ENCODE results near the gene B3GLCT.
"Not testable (repeated sequence)": the region's sequence is repeated elsewhere in the genome, so short reads cannot be mapped to it uniquely, and the experiment has no call there.

Gene B3GLCT

GRCh38 chr13:31184451-31184850 lies 15.3 kb upstream of the B3GLCT start:
- DNase-seq (ENCODE audit: low read depth) = no peak

DNA sequence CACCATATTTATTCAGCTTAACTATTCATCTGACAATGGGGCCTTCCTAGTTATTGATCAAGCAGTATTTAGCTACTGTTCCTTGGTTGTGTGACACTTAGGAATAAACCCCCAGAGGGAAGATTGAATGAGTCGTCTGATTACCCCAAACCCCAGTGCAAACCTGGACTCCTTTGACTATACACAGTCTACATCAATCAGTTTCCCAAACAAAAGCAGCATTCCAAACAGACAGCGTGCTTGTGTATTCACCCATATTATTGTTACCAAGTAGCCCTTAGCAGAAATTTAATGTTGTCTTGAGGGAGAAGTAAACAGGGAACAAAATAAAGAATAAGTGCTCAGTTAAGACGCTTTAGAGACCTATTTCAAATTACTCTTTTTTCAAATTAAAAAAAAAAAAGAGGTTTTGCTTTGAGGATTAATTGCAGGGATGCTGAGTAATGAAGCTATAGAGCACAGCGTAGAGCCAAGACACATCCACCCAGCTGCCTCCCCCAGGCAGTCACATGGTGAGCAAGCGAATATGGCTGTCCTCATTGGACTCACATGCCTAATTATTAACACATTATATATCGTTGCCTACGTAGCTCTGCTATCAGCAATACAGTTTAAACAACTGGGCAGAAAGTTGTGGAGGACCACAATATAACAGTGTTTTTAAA lies 14.7 kb upstream of the B3GLCT start:
- no peak for DNase-seq (ENCODE audit: low read depth)

GRCh38 chr13:31191748-31192147 lies 8.0 kb upstream of the B3GLCT start:
- no peak for DNase-seq (ENCODE audit: low read depth)

DNA sequence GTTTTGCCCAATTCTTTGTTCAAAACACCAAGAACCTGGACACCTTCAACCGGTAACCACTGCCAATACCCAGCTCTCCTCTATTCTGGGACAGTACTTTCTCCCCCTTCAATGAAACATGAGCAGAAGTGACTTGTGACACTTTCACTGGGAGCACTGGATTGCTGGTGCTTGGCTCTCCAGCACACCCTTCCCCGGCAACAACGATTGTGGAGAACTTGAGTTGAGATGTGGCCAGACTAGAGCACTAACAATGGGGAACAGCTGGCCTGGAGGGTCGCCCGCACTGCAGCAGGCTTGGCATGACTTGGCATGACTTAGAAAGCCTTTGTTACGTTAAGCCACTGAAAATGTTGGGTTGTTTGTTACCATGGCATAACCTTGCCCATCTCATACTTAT lies 7.5 kb upstream of the B3GLCT start:
- no peak for DNase-seq (ENCODE audit: low read depth)

DNA sequence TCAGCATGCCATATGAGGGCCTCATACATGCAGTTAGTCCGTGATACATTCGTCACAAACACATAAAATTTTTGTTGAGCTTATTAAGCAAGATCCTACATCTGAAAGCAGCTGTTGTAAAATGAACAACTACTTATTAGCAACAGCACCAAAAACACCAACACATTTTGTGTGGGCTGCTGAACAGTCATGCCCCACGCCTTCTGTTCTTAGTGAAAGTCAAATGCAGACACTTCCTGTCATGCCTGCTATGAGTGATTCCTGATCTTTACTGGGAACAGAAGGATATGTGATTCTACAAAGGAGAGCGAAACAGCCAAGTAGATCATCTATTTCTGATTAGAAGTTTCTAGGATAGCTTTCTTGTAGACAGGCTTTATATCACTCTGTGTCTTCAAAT lies 4.2 kb upstream of the B3GLCT start:
- no peak for DNase-seq (ENCODE audit: low read depth)

- no peak for DNase-seq (ENCODE audit: low read depth)
Measured at GRCh38 chr13:31196992-31197391, 2.8 kb upstream of the B3GLCT start.

- no peak for DNase-seq (ENCODE audit: low read depth)
Measured at GRCh38 chr13:31198519-31198918, 1.3 kb upstream of the B3GLCT start.

DNA sequence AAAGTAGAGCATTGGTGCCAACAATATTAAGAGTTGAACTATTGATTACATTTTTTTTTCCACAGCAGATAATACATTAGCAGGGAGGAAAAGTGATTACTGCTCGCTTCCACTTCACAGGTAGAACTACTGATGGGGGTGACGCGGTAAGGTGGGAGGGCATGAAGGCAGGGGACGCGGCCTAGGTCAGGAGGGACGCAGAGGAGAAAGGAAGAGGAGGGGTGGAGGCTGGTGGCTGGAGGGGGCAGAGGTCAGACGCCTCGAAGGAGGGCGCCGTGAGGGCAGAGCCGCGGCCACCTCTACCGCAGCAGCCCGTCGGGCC lies 287 bp upstream of the B3GLCT start:
- no peak for DNase-seq (ENCODE audit: low read depth)

DNA sequence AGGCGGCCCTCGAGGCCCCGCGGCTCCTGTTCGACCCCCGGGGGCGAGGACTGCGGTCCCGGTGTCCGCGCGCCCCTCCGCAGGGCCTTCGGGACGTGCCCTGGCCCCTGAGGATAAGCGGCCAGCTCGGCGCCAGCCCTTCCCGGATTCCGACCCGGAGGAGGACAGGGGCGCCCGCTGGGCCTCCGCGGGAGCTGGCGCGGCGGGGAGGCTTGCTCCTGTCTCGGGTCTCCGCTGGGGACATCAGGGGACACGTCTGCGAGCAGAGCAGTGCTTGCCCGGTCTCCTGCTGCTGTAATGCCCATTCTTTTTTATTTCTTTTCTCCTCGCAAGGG lies 829 bp downstream of the B3GLCT start:
- DNase-seq (ENCODE audit: low read depth) = no peak

DNA sequence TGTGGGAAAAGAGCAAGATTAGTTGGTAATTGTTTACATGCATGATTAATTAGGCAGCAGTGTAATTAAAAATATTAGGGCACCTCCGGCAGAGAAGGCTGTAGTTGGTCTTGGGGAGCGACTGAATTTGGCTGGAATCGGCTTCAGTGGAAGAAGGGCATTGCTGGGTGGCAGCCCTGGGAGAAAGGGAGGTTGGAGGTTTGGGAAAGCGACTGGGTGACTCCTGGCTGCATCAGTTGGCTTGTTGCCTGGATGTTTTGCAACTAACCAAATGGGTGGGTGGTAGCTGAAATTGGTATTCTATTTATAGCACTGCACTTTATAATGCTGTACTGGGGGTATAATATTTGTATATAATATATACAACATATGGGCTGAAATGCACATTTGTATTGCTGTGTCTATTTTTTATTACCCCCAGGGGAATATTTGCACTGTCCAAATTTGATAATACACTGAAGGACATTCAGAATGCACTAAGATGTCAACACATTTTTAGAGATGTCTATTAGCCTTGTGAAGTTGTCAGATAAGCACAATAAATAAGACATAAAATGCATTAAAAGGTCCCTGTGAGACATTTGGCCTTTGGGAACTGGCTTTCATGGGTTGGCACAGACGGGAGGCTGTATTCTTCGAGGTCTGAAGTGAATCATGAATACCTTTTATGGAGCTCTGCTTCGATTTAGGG lies 1.7 kb downstream of the B3GLCT start:
- DNase-seq (ENCODE audit: low read depth) = peak; percentile 20

DNA sequence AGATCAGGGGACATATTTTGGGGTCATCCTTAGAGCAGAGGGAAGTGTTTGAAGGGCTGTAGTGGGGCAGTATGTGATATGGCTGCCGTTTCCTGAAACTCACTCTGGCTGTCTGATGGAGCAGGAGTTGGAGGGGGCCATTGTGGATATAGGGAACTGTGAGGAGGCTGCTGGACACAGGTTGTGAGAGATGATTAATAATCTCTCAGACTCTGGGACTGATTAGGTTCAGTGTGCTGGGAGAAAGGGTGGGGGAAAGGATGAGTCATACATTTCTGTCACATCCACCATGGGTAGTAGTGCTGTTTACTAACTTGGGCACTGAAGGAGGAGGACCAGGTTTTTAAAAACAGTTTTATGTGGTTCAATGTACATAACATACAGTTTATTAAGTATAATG lies 4.8 kb downstream of the B3GLCT start:
- DNase-seq (ENCODE audit: low read depth) = peak; percentile 27

- DNase-seq (ENCODE audit: low read depth) = peak; percentile 23
Measured at GRCh38 chr13:31207661-31208552, 8.1 kb downstream of the B3GLCT start.

DNA sequence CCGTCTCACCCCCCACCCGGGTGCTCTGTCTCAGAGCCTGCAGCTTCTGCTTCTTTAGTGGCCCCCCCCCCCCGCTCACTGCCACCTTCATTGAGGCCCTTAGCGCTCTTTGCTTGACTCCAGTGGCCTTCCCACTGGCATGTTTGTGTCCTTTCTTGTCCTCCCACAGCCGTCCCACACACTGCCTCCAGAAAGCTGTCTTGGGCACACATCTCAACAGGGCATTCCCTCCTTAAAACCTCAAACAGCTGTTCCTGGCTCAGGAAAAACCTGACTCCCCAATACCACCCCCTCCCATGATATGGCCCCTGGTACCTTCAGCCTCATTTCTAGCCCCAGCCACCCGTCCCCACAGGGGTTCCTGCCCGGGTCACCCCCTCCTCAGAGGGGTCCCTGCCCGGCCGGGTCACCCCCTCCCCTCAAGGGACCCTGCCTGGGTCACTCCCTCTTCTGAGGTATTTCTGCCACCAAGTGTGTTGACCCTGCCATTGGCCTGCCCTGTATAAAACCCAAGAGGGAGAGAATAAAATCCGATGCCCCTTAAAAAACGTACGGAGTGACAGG lies 8.9 kb downstream of the B3GLCT start:
- DNase-seq (ENCODE audit: low read depth) = no peak

- peak; percentile 37 for DNase-seq (ENCODE audit: low read depth)
Measured at GRCh38 chr13:31209172-31209840, 9.5 kb downstream of the B3GLCT start.

- DNase-seq (ENCODE audit: low read depth) = no peak
Measured at GRCh38 chr13:31209841-31210210, 10.1 kb downstream of the B3GLCT start.

GRCh38 chr13:31213651-31214289 lies 14.0 kb downstream of the B3GLCT start:
- DNase-seq (ENCODE audit: low read depth) = no peak

DNA sequence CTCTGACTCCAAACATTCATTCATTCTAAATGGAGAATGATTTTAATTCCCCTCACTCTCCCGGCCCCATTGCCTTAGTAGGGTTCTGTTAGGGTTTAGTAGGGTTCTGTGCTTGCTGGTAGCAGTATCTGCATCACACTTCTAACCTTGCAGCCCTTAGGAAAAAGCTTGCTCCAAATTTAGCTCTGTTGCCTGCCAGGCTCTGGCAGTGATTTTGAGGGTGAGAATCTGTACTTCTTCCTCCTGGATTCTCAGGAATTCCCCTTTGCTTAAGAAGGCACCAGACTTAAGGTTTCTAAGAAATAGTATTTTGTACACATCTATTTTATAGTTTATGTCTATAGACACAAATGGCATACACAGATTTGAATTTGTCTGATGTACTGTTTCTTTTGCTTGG lies 14.7 kb downstream of the B3GLCT start:
- DNase-seq (ENCODE audit: low read depth) = no peak

DNA sequence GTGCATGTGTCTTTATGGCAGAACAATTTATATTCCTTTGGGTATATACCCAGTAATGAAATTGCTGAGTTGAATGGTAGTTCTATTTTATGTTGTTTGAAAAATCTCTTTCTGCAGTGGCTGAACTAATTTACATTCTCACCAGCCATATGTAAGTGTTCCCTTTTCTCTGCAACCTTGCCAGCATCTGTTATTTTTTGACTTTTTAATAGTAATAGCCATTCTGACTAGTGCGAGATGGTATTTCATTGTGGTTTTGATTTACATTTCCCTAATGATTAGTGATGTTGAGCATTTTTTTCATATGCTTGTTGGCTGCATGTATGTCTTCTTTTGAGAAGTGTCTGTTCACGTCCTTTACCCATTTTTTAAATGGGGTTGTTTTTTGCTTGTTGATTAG lies 17.1 kb downstream of the B3GLCT start:
- DNase-seq (ENCODE audit: low read depth) = not testable (repeated sequence)

DNA sequence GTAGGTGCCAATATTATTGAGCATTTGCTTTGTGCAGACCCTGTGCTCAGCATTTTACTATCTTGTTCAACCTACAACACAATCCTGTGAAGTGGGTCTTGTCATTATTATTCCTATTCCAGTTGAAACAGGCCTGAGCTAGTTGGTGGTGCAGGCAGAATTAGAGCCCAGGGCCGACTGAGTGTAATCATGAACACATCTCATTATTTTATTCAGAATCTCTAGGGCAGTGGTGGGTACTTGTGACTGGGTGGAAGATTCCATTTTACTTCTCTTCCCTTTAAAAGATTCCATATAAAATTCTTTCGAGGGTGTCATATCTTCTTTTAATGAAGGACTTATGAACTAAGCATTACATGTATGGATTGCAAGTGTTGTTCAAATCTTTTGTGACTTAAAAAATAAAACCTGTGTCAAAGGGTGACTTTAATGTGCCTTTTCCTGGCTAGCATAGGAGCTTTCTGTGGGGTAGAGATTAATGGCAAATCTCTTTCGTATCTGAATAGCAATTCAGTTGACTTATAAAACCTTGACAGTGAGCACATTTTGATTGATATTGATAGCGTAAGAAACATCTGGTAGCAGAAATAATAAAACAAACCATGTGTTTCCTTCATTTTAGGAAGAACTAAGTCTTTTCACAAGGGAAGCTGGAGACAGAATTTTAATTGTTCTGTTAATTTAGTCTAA lies 20.3 kb downstream of the B3GLCT start:
- no peak for DNase-seq (ENCODE audit: low read depth)

DNA sequence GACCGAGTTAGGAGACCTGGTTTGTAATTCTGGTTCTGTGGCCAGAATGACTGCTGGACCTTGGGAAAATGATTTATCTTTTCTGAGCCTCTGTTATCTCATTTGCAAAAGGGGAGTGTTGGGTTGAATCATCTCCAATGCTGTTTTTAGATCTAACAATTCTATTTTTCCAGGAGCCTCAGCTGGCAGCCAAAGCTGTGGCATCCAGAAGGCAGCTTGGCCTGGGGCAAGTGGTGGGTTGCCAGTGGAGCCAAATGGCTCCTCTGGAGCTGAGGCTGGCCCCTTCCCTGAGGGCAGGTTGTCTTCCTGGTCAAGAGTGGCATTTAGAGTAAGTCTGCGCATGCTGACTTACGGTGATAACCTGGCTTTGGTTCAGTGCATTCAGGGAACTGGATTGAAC lies 21.3 kb downstream of the B3GLCT start:
- no peak for DNase-seq (ENCODE audit: low read depth)

DNA sequence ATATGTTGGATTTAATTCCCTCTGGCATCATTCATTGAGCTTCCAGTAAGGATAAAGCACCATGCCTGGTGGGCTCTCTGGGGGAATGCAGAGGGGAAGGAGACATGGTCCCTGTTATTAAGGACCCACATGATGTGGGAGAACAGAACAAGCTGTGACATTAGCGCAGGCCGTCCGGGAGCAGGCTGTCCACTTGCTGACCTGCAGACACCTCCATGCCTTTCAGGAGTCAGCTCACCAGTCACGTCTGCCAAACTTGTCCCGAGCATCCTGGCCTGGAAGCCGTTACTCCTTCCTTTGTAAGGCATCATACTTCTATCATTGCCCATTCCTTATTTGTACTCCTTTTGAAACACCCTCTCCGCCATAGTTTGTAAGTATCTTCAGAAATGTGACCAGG lies 23.4 kb downstream of the B3GLCT start:
- no peak for DNase-seq (ENCODE audit: low read depth)

Data from GM04504 (cell line).